ENCODE measurements around the gene NEBL.

NEBL gene

DNA sequence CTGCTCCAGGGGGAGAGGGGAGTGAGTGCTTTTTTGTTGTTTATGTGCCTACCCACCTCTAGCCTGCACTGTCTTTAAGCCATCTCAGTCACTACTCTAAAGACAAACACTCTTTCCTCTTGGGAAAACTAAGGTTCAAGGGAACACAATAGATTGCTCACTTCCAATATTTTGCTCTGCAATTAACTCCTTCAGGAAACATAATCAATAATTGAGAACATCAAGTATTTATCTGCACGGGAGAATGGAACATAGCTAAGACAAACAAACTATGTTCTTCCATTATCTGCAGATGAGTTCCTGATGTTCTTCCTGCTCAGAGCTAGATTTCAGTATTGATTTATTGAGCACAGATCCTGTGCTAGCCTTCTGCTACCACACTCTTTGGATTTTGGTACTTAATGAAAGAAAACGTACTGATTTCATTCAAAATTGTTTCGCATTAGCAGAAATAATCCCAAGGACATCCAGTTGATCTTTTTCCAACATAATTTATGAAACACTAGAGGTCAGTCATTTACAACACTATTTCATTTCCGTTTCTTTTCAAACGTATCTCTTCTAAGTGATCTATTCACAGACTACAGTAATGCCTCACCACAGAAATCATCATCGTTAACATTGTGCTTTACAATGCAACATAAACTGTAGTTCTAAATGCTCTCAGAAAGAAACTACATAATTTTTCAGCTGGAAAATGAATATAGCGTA, 8.3 kb downstream of the NEBL start:
- Mint-ChIP-seq H3K36me3 (ENCODE audit: low read depth) (no peaks in the 10 kb centered on the region), H3K4me1 (no peaks in the 10 kb centered on the region), H3K9me3 (no peaks in the 10 kb centered on the region), H3K27me3 (no peaks in the 10 kb centered on the region), H3K4me3 (no peak overlapping the region), H3K27ac (no peak overlapping the region)
- ATAC-seq: no peak
- no peak for DNase-seq

- Mint-ChIP-seq H3K27ac (no peak overlapping the region), H3K36me3 (ENCODE audit: low read depth) (no peaks in the 10 kb centered on the region), H3K4me1 (no peaks in the 10 kb centered on the region), H3K4me3 (no peak overlapping the region), H3K27me3 (no peaks in the 10 kb centered on the region), H3K9me3 (no peaks in the 10 kb centered on the region)
- no peak for DNase-seq
- no peak for ATAC-seq
Measured at GRCh38 chr10:20887706-20888555, 9.2 kb downstream of the NEBL start.

DNA sequence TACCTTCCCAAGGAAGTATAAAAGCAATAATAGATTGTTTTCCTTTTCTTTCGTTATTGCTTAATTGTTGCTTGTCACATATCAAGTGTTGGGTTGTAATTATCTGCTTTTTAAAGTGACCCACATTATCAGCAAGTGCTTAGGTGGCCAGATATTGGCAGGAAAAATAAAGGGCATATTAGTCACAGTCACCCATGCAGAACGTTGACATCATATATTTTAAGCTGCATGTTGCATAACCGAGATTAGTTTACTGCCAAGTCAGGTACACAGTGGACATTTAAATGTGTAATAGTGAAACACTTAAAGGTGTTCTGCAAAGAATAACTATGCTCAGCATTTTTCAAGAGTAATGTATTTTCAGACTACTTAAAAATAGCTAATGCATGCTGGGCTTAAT, 11.4 kb downstream of the NEBL start:
- no peaks in the 10 kb centered on the region for H3K36me3 Mint-ChIP-seq (ENCODE audit: low read depth)
- H3K9me3 Mint-ChIP-seq: no peaks in the 10 kb centered on the region
- no peaks in the 10 kb centered on the region for H3K4me1 Mint-ChIP-seq
- DNase-seq (no peak), ATAC-seq (no peak)
- H3K27me3 Mint-ChIP-seq: no peaks in the 10 kb centered on the region
- H3K27ac Mint-ChIP-seq: no peak overlapping the region
- no peak overlapping the region for H3K4me3 Mint-ChIP-seq

- no peak overlapping the region for H3K27ac Mint-ChIP-seq
- no peak for ATAC-seq
Measured at GRCh38 chr10:20883552-20883951, 13.6 kb downstream of the NEBL start.

GRCh38 chr10:20882091-20882490, 15.0 kb downstream of the NEBL start:
- ATAC-seq: no peak
- no peaks in the 10 kb centered on the region for H3K9me3 Mint-ChIP-seq

More at GRCh38 chr10:20883552-20883951, 13.6 kb downstream of the NEBL start:
- Mint-ChIP-seq H3K4me1 (no peaks in the 10 kb centered on the region), H3K4me3 (no peak overlapping the region), H3K36me3 (ENCODE audit: low read depth) (no peaks in the 10 kb centered on the region), H3K9me3 (no peaks in the 10 kb centered on the region), H3K27me3 (peaks cover 4% of the 10 kb centered on the region)
- no peak for DNase-seq

DNA sequence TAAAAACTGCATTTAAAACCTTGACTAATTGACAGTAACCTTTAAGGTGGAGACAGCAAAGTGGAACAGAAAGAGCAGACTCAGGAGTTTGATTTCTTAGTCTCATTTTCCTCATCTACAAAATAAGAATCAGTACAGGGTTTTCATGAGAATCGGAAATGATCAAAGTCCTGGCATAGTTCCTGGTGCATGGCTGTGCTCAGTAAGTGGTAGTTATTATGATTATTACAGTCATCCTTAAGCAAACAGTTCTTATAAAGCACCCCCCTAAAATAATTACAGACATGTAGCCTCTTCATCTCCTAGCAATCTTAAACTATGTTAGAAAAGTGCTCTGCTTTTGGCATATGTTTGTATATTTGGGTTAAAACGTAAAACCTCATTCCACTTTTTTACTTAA, 18.0 kb downstream of the NEBL start:
- H3K9me3 Mint-ChIP-seq: no peaks in the 10 kb centered on the region
- no peaks in the 10 kb centered on the region for H3K4me1 Mint-ChIP-seq
- ATAC-seq (no peak), DNase-seq (no peak)
- H3K27ac Mint-ChIP-seq: no peak overlapping the region
- no peaks in the 10 kb centered on the region for H3K36me3 Mint-ChIP-seq (ENCODE audit: low read depth)
- H3K27me3 Mint-ChIP-seq: peaks cover 7% of the 10 kb centered on the region
- no peak overlapping the region for H3K4me3 Mint-ChIP-seq

More at GRCh38 chr10:20882091-20882490, 15.0 kb downstream of the NEBL start:
- Mint-ChIP-seq H3K27ac (no peak overlapping the region), H3K27me3 (peaks cover 4% of the 10 kb centered on the region), H3K36me3 (ENCODE audit: low read depth) (no peaks in the 10 kb centered on the region), H3K4me3 (no peak overlapping the region), H3K4me1 (no peaks in the 10 kb centered on the region)
- DNase-seq: no peak

GRCh38 chr10:20877986-20878983, 18.8 kb downstream of the NEBL start:
- H3K36me3 Mint-ChIP-seq (ENCODE audit: low read depth): no peaks in the 10 kb centered on the region
- ATAC-seq: no peak

GRCh38 chr10:20877554-20877953, 19.6 kb downstream of the NEBL start:
- H3K4me1 Mint-ChIP-seq: no peaks in the 10 kb centered on the region
- H3K36me3 Mint-ChIP-seq (ENCODE audit: low read depth): no peaks in the 10 kb centered on the region
- peaks cover 7% of the 10 kb centered on the region for H3K27me3 Mint-ChIP-seq
- no peak overlapping the region for H3K4me3 Mint-ChIP-seq
- no peak overlapping the region for H3K27ac Mint-ChIP-seq
- ATAC-seq (no peak), DNase-seq (no peak)
- H3K9me3 Mint-ChIP-seq: no peaks in the 10 kb centered on the region

More at GRCh38 chr10:20877986-20878983, 18.8 kb downstream of the NEBL start:
- Mint-ChIP-seq H3K27ac (no peak overlapping the region), H3K4me1 (no peaks in the 10 kb centered on the region), H3K9me3 (no peaks in the 10 kb centered on the region), H3K27me3 (peaks cover 7% of the 10 kb centered on the region), H3K4me3 (no peak overlapping the region)
- DNase-seq: no peak

- ATAC-seq (no peak), DNase-seq (no peak)
- Mint-ChIP-seq H3K4me3 (no peak overlapping the region), H3K36me3 (ENCODE audit: low read depth) (no peaks in the 10 kb centered on the region), H3K27ac (no peak overlapping the region), H3K4me1 (no peaks in the 10 kb centered on the region), H3K27me3 (peaks cover 5% of the 10 kb centered on the region), H3K9me3 (no peaks in the 10 kb centered on the region)
Measured at GRCh38 chr10:20874261-20874660, 22.9 kb downstream of the NEBL start.

- Mint-ChIP-seq H3K4me3 (no peak overlapping the region), H3K27ac (no peak overlapping the region), H3K27me3 (peaks cover 5% of the 10 kb centered on the region), H3K4me1 (no peaks in the 10 kb centered on the region), H3K9me3 (no peaks in the 10 kb centered on the region), H3K36me3 (ENCODE audit: low read depth) (no peaks in the 10 kb centered on the region)
- ATAC-seq (no peak), DNase-seq (no peak)
Measured at GRCh38 chr10:20871970-20872369, 25.1 kb downstream of the NEBL start.

DNA sequence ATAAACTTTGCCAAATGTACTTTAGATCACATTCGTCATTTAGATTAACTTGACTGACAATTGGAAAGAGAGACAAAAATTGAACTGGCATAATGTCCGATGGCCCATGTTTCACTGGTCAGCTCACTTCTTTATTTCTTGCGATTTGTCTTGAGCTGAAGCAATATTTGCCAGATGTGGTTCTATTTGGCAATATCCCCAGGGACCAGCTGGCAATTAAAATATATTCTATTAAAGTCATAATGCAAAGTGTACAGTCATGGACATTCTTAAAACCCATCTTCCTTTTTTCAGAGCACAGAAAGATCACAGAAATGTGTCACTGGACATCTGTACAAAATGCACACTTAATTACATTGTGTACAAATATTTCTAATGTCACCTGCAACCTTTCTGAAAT, 26.3 kb downstream of the NEBL start:
- no peak for DNase-seq
- no peaks in the 10 kb centered on the region for H3K9me3 Mint-ChIP-seq
- H3K36me3 Mint-ChIP-seq (ENCODE audit: low read depth): no peaks in the 10 kb centered on the region
- no peak overlapping the region for H3K27ac Mint-ChIP-seq
- no peak overlapping the region for H3K4me3 Mint-ChIP-seq
- no peaks in the 10 kb centered on the region for H3K4me1 Mint-ChIP-seq
- H3K27me3 Mint-ChIP-seq: peaks cover 5% of the 10 kb centered on the region
- no peak for ATAC-seq

GRCh38 chr10:20863008-20863407, 34.1 kb downstream of the NEBL start:
- no peak overlapping the region for H3K27ac Mint-ChIP-seq
- H3K4me3 Mint-ChIP-seq: no peak overlapping the region
- ATAC-seq (no peak), DNase-seq (no peak)
- H3K4me1 Mint-ChIP-seq: no peaks in the 10 kb centered on the region
- no peaks in the 10 kb centered on the region for H3K36me3 Mint-ChIP-seq (ENCODE audit: low read depth)
- H3K27me3 Mint-ChIP-seq: peaks cover 3% of the 10 kb centered on the region
- H3K9me3 Mint-ChIP-seq: no peaks in the 10 kb centered on the region

DNA sequence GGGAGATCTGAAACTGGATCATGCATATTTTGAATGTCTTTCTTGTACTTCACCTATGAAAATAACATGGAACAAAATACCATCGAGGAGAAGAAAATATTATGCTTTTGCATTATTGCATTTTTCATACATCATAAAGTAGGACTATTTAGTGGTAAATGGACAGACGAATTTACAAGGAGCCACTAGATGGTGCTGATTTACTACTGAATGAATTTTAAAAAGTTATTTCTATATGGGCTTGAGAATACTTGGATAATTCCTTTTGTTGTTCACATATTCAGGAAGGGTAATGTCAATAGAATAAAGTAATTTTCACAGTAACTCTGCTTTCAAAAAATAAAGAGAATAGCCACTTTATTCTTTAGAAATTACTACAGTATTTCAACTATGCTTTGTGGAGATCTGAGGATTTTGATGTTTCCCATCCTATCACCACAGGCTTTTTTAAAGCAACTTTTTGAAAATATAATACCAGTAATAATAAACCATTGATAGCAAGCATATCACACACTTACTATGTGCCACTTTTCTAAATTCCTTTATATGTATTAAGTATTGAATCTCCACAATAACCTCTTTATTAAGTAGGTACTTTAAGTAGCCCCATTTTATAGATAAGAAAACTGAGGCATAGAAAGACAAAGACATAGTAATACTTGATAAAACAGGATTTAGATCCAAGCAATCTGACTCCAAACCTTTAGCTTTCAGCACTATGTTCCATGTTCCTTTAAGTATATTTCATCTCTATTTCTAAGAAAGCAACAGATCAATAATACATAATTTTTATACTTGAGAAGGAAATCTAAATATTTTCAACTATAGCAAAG, 38.6 kb downstream of the NEBL start:
- no peaks in the 10 kb centered on the region for H3K4me1 Mint-ChIP-seq
- H3K27me3 Mint-ChIP-seq: no peaks in the 10 kb centered on the region
- no peak overlapping the region for H3K4me3 Mint-ChIP-seq
- ATAC-seq: no peak
- H3K27ac Mint-ChIP-seq: no peak overlapping the region
- no peaks in the 10 kb centered on the region for H3K36me3 Mint-ChIP-seq (ENCODE audit: low read depth)
- DNase-seq: no peak
- H3K9me3 Mint-ChIP-seq: no peaks in the 10 kb centered on the region

GRCh38 chr10:20856484-20856883, 40.6 kb downstream of the NEBL start:
- Mint-ChIP-seq H3K27me3 (no peaks in the 10 kb centered on the region), H3K27ac (no peak overlapping the region), H3K36me3 (ENCODE audit: low read depth) (no peaks in the 10 kb centered on the region), H3K4me1 (no peaks in the 10 kb centered on the region), H3K4me3 (no peak overlapping the region), H3K9me3 (no peaks in the 10 kb centered on the region)
- no peak for DNase-seq
- ATAC-seq: no peak

All from activated naive CD8-positive, alpha-beta T cell treated with anti-CD3 and anti-CD28 coated beads, Interleukin-2, amount 50 U/mL, for 24 hours (primary cell).